Tibial nerve (tissue), 4 donors: ENCODE measurements around the gene SDK2.

ENCODE experiments used
- EP300 ChIP-seq, 2 donors: sonication (generic); formaldehyde crosslinking; IDR thresholded peaks; one replicate each; pipeline ENCODE4 v1.6.1; 2017; ENCODE audit warnings: antibody characterized with exemption in 2 of 2, mild to moderate bottlenecking in 1 of 2
- POLR2A ChIP-seq, 2 donors: fragments of 450-650 bp; IDR thresholded peaks; one replicate each; pipeline ENCODE4 v1.6.1; 2017; ENCODE audit warnings: antibody characterized with exemption in 2 of 2, mild to moderate bottlenecking in 2 of 2, moderate library complexity in 2 of 2
- TF ChIP-seq, protein P1 (sequence below), 5 experiments: fragments of 200-600 bp in 3 of 5; fragments of 450-650 bp in 2 of 5; sonication (generic) in 3 of 5; IDR thresholded peaks; one replicate each; pipeline ENCODE4 v1.5.1; 2016 to 2019; ENCODE audit warnings: antibody characterized with exemption in 5 of 5, mild to moderate bottlenecking in 3 of 5, moderate library complexity in 2 of 5

DNA sequence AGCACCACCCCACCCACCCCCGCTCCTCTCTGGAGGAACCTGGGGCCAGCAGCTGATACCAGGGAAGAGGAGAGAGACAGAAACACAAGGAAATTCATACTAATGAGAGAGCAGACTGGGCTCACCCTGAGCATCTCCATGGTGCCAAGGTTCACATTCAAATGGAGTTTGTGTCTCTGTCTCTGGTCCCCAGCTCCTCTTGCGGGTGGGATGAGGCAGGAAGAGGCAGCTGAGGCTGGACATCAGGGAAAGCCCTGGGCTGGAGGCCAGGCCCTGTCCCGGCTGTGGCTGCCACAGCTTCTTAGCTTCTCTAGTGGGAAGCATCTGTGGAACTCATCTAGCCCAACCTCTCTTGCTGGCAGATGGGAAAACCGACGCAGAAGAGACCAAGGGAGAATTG is 121.5 kb downstream of the SDK2 start:
- TF ChIP-seq, protein P1, sequence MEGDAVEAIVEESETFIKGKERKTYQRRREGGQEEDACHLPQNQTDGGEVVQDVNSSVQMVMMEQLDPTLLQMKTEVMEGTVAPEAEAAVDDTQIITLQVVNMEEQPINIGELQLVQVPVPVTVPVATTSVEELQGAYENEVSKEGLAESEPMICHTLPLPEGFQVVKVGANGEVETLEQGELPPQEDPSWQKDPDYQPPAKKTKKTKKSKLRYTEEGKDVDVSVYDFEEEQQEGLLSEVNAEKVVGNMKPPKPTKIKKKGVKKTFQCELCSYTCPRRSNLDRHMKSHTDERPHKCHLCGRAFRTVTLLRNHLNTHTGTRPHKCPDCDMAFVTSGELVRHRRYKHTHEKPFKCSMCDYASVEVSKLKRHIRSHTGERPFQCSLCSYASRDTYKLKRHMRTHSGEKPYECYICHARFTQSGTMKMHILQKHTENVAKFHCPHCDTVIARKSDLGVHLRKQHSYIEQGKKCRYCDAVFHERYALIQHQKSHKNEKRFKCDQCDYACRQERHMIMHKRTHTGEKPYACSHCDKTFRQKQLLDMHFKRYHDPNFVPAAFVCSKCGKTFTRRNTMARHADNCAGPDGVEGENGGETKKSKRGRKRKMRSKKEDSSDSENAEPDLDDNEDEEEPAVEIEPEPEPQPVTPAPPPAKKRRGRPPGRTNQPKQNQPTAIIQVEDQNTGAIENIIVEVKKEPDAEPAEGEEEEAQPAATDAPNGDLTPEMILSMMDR (IDR thresholded peaks at IDR 0.05), result no peak
- TF ChIP-seq EP300 (IDR thresholded peaks at IDR 0.05) (no peak), POLR2A (IDR thresholded peaks at IDR 0.05) (no peak)
